Endothelial cell (in vitro differentiated cells): ENCODE measurements around the gene ARID1A. TPM values are rescaled to one million over a fixed set of nuclear protein-coding genes. Genes with fewer than 3 reads are reported as not detected.
"Not testable (repeated sequence)": the region's sequence is repeated elsewhere in the genome, so short reads cannot be mapped to it uniquely, and the experiment has no call there.

Experiments
- DNase-seq: peaks from one replicate; pipeline ENCODE4 v3.0.0; 2021; ENCODE audit warnings: low spot score
- H3K27ac Mint-ChIP-seq: one replicate; pipeline ENCODE4 v1.8.0; 2021; ENCODE audit warnings: mixed read lengths, inconsistent platforms; ENCODE audit not compliant: unreplicated experiment
- H3K27me3 Mint-ChIP-seq: one replicate; pipeline ENCODE4 v1.8.0; 2021; ENCODE audit warnings: mild to moderate bottlenecking, moderate library complexity, mixed read lengths, inconsistent platforms; ENCODE audit not compliant: unreplicated experiment
- H3K36me3 Mint-ChIP-seq: one replicate; pipeline ENCODE4 v1.8.0; 2021; ENCODE audit warnings: mild to moderate bottlenecking, low read depth, mixed read lengths, inconsistent platforms; ENCODE audit not compliant: unreplicated experiment
- H3K4me1 Mint-ChIP-seq: one replicate; pipeline ENCODE4 v1.8.0; 2021; ENCODE audit warnings: mild to moderate bottlenecking, mixed read lengths, inconsistent platforms; ENCODE audit not compliant: unreplicated experiment
- H3K4me3 Mint-ChIP-seq: one replicate; pipeline ENCODE4 v1.8.0; 2021; ENCODE audit warnings: mild to moderate bottlenecking, mixed read lengths, inconsistent platforms; ENCODE audit not compliant: unreplicated experiment
- H3K9me3 Mint-ChIP-seq: one replicate; pipeline ENCODE4 v1.8.0; 2021; ENCODE audit warnings: mixed read lengths, inconsistent platforms; ENCODE audit not compliant: unreplicated experiment
- CTCF ChIP-seq: fragments of 200-600 bp; sonication (generic); IDR thresholded peaks from one replicate; pipeline ENCODE4 v1.5.0; 2021; ENCODE audit warnings: antibody characterized with exemption; ENCODE audit not compliant: unreplicated experiment
- total RNA-seq: library from RNA; stranded (reverse); fragmentation: NEBNext Ultra II Directional; extraction: Animal tissue kit (Norgen Biotek cat#: 25700); gene quantifications from one replicate; pipeline ENCODE4 v1.2.1, GENCODE V29; 2021; ENCODE audit not compliant: unreplicated experiment

ARID1A gene
- total RNA-seq, 1 donor from 2014 or later: 115 TPM

DNA sequence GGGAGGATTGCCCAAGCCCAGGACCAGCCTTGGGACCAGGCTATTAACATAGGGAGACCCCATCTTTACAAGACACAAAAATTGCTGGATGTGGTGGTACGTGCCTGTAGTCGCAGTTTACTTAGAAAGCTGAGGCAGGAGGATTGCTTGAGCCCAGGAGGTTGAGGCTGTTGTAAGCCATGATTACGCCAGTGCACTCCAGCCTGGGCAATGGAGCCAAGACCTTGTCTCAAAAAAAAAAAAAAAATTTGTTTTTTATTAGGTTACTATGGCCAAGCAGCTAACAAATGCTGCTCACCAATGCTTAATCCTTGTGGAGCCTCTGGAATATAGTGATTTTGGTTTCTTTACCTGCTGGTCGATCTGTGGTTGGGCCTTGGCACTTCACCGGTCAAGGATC, 8.8 kb downstream of the ARID1A start:
- DNase-seq: no peak
- Mint-ChIP-seq H3K27ac (no peak overlapping the region), H3K4me1 (peaks cover 23% of the 10 kb centered on the region), H3K27me3 (no peaks in the 10 kb centered on the region), H3K36me3 (peaks cover 3% of the 10 kb centered on the region), H3K9me3 (no peaks in the 10 kb centered on the region), H3K4me3 (no peak overlapping the region)
- TF ChIP-seq CTCF: no peak

- H3K36me3 Mint-ChIP-seq, H3K27me3 Mint-ChIP-seq, H3K27ac Mint-ChIP-seq, H3K9me3 Mint-ChIP-seq, H3K4me3 Mint-ChIP-seq, DNase-seq: not testable (repeated sequence)
- peaks cover 23% of the 10 kb centered on the region for H3K4me1 Mint-ChIP-seq
Observed at GRCh38 chr1:26705227-26705626, 9.4 kb downstream of the ARID1A start.

DNA sequence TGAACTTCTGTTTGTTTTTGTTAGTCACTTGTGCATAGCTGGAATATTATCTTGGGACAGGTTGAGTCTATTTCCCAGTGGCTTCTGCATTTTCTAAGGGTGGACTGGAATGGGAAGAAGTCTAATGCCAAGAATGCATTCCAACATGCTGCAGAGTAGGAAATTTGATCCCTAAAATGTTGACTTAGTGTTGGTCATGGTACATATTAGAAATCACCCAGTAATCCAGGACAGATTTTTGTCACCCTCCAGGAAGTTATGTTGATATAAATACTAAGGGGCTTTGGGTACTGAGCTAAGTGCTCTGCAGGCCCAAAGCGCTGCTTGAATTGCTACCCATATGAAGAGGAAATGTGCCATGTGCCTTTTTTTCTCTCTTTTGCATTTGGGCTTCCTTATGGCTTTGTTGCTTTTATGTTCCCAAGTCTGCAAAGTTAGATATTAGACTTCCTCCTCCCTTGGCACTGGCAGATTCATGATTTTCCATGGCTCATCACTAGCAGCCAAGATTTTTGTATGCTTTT, 10.0 kb downstream of the ARID1A start:
- H3K27me3 Mint-ChIP-seq: no peaks in the 10 kb centered on the region
- no peak overlapping the region for H3K27ac Mint-ChIP-seq
- no peak for DNase-seq
- H3K4me1 Mint-ChIP-seq: peaks cover 23% of the 10 kb centered on the region
- no peak for TF ChIP-seq CTCF
- H3K36me3 Mint-ChIP-seq: peaks cover 8% of the 10 kb centered on the region
- H3K4me3 Mint-ChIP-seq: no peak overlapping the region
- H3K9me3 Mint-ChIP-seq: no peaks in the 10 kb centered on the region

GRCh38 chr1:26706315-26706714, 10.5 kb downstream of the ARID1A start:
- peaks cover 9% of the 10 kb centered on the region for H3K36me3 Mint-ChIP-seq

GRCh38 chr1:26710811-26711210, 15.0 kb downstream of the ARID1A start:
- peak overlapping the region; percentile 77 for H3K4me3 Mint-ChIP-seq
- H3K27me3 Mint-ChIP-seq: no peaks in the 10 kb centered on the region
- H3K9me3 Mint-ChIP-seq: no peaks in the 10 kb centered on the region
- H3K27ac Mint-ChIP-seq: no peak overlapping the region
- no peak for TF ChIP-seq CTCF
- H3K36me3 Mint-ChIP-seq: peaks cover 9% of the 10 kb centered on the region
- no peak for DNase-seq
- peaks cover 42% of the 10 kb centered on the region for H3K4me1 Mint-ChIP-seq

More at GRCh38 chr1:26706315-26706714, 10.5 kb downstream of the ARID1A start:
- H3K27ac Mint-ChIP-seq: no peak overlapping the region
- H3K9me3 Mint-ChIP-seq: no peaks in the 10 kb centered on the region
- peaks cover 24% of the 10 kb centered on the region for H3K4me1 Mint-ChIP-seq
- H3K4me3 Mint-ChIP-seq: no peak overlapping the region
- H3K27me3 Mint-ChIP-seq: no peaks in the 10 kb centered on the region
- DNase-seq: no peak
- no peak for TF ChIP-seq CTCF
